ENCODE measurements around the gene PRDM16. TPM values are rescaled to one million over a fixed set of nuclear protein-coding genes. Genes with fewer than 3 reads are reported as not detected.

PRDM16 gene
- total RNA-seq, 2 experiments from 2014 or later, result not detected

GRCh38 chr1:3401585-3402257 lies 332.7 kb downstream of the PRDM16 start:
- Histone ChIP-seq H3K4me3 (ENCODE audit: low read depth, low read length, poor library complexity, severe bottlenecking) (no peak overlapping the region), H3K27ac (ENCODE audit: low read depth, low read length, poor library complexity, severe bottlenecking) (no peak overlapping the region), H3K4me2 (ENCODE audit: low read length) (no peak overlapping the region), H3K36me3 (ENCODE audit: insufficient read depth, low read length) (no peaks in the 10 kb centered on the region), H2AFZ (ENCODE audit: low read length) (no peak overlapping the region), H3K4me1 (ENCODE audit: insufficient read depth, low read length, poor library complexity, severe bottlenecking) (no peaks in the 10 kb centered on the region), H3K79me2 (ENCODE audit: insufficient read depth, low read depth, low read length) (no peaks in the 10 kb centered on the region), H3K9me3 (ENCODE audit: low read length) (no peaks in the 10 kb centered on the region), H3K9me2 (ENCODE audit: insufficient read depth, low read length) (no peaks in the 10 kb centered on the region), H4K20me1 (ENCODE audit: insufficient read depth, low read length) (no peaks in the 10 kb centered on the region)
- no peak for DNase-seq (ENCODE audit: low spot score)
- BruUV-seq (replicated peaks), result no TSS peak
- ChIA-PET POLR2A (no interaction called here), CTCF (ENCODE audit: unreplicated experiment) (no interaction called here)
- intact Hi-C loops (cut with micrococcal nuclease; ENCODE audit: unreplicated experiment), result no loop called here
- no peak for TF ChIP-seq CTCF (conservative IDR thresholded peaks at IDR 0.05; ENCODE audit: low read length)
- no peak for TF ChIP-seq EZH2phosphoT487 (IDR thresholded peaks at IDR 0.05; ENCODE audit: borderline replicate concordance, low read depth, low read length)

- H3K27ac ChIP-seq (ENCODE audit: low read depth, low read length, poor library complexity, severe bottlenecking), result no peak overlapping the region
- H3K4me2 ChIP-seq (ENCODE audit: low read length), result no peak overlapping the region
- no peak overlapping the region for H3K4me3 ChIP-seq (ENCODE audit: low read depth, low read length, poor library complexity, severe bottlenecking)
- intact Hi-C loops (cut with micrococcal nuclease; ENCODE audit: unreplicated experiment), result no loop called here
- no peak for DNase-seq (ENCODE audit: low spot score)
- TF ChIP-seq EZH2phosphoT487 (IDR thresholded peaks at IDR 0.05; ENCODE audit: borderline replicate concordance, low read depth, low read length), result no peak
- no peak for TF ChIP-seq CTCF (conservative IDR thresholded peaks at IDR 0.05; ENCODE audit: low read length)
- no peaks in the 10 kb centered on the region for H3K36me3 ChIP-seq (ENCODE audit: insufficient read depth, low read length)
- CTCF ChIA-PET (ENCODE audit: unreplicated experiment), result no interaction called here
- H2AFZ ChIP-seq (ENCODE audit: low read length), result no peak overlapping the region
- no peaks in the 10 kb centered on the region for H3K79me2 ChIP-seq (ENCODE audit: insufficient read depth, low read depth, low read length)
- no peaks in the 10 kb centered on the region for H4K20me1 ChIP-seq (ENCODE audit: insufficient read depth, low read length)
- H3K9me2 ChIP-seq (ENCODE audit: insufficient read depth, low read length), result no peaks in the 10 kb centered on the region
- H3K4me1 ChIP-seq (ENCODE audit: insufficient read depth, low read length, poor library complexity, severe bottlenecking), result no peaks in the 10 kb centered on the region
- POLR2A ChIA-PET, result no interaction called here
- BruUV-seq (replicated peaks), result no TSS peak
- no peaks in the 10 kb centered on the region for H3K9me3 ChIP-seq (ENCODE audit: low read length)
Measured at GRCh38 chr1:3402258-3403010, 333.4 kb downstream of the PRDM16 start.

GRCh38 chr1:3403011-3403345 lies 334.0 kb downstream of the PRDM16 start:
- ChIA-PET CTCF (ENCODE audit: unreplicated experiment) (no interaction called here), POLR2A (no interaction called here)
- Histone ChIP-seq H2AFZ (ENCODE audit: low read length) (no peak overlapping the region), H3K4me1 (ENCODE audit: insufficient read depth, low read length, poor library complexity, severe bottlenecking) (no peaks in the 10 kb centered on the region), H3K4me2 (ENCODE audit: low read length) (no peak overlapping the region), H3K9me2 (ENCODE audit: insufficient read depth, low read length) (no peaks in the 10 kb centered on the region), H3K36me3 (ENCODE audit: insufficient read depth, low read length) (no peaks in the 10 kb centered on the region), H3K27ac (ENCODE audit: low read depth, low read length, poor library complexity, severe bottlenecking) (no peak overlapping the region), H4K20me1 (ENCODE audit: insufficient read depth, low read length) (no peaks in the 10 kb centered on the region), H3K4me3 (ENCODE audit: low read depth, low read length, poor library complexity, severe bottlenecking) (no peak overlapping the region), H3K9me3 (ENCODE audit: low read length) (no peaks in the 10 kb centered on the region), H3K79me2 (ENCODE audit: insufficient read depth, low read depth, low read length) (no peaks in the 10 kb centered on the region)
- intact Hi-C loops (cut with micrococcal nuclease; ENCODE audit: unreplicated experiment), result no loop called here
- BruUV-seq (replicated peaks), result no TSS peak
- DNase-seq (ENCODE audit: low spot score), result no peak
- TF ChIP-seq CTCF (conservative IDR thresholded peaks at IDR 0.05; ENCODE audit: low read length) (no peak), EZH2phosphoT487 (IDR thresholded peaks at IDR 0.05; ENCODE audit: borderline replicate concordance, low read depth, low read length) (no peak)
